H4 (cell line): Measurements from ENCODE around the gene TSPAN12. TPM values are rescaled to one million over a fixed set of nuclear protein-coding genes. Genes with fewer than 3 reads are reported as not detected.
"Not testable (repeated sequence)": the region's sequence is repeated elsewhere in the genome, so short reads cannot be mapped to it uniquely, and the experiment has no call there.

Experiments
- DNase-seq: peaks from one replicate; pipeline ENCODE4 v3.0.0-alpha.2; 2015; ENCODE audit warnings: low spot score
- total RNA-seq: library from RNA; depleted of rRNA; stranded (reverse); fragments of >200 nt; shearing (Covaris generic); gene quantifications from 2 replicates; pipeline ENCODE4 v1.2.3, GENCODE V29; 2014; rRNA removed

Gene TSPAN12
- total RNA-seq = 13.3 and 13.7 TPM in 2 replicates

DNA sequence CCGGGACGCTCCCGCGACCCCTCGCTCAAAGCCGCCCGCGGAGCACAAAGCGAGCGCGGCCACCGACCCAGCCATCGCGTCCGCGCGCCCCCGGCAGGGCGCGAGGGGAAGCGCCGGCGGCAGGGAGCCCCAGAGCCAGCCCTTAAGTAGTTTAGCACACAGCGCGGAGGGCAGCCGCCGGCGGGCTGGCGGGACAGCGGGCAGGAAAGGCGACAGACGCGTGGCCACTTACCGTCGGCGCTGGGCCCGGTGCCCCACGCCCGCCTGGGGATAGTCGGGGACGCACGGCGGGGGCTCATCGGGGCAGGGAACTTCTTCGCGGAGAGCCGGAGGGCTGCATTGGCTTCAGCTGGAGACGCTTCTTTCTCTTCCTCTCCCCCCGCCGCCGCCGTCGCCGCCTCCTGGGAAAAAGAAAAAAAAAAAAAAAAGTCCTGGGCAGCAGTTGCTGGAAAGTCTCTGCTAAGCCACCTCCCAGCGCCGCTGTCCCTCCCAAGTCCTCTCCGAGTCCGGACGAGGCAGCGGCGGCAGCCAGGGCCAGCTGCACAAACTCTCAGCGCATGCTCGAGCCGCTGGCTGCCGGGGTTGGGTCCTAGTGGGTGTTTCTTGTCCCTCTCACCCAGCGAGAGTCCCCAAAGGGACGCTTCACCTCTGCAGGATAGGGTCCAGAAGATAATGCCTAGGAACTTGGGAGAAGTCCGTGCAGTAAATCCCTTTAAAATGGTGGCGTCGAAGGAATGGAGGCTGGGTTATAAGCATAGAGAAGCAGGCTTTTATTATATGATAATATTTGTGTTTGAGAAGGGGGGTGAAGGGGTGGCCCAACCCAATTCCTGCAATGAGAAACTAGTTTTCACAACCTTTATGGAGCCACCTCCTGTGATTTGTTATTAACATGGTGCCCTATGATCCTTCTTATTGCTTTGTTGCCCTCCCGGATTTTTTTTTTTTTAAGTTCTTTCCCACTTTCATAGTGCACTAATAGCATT is at the start of gene TSPAN12:
TSS of gene TSPAN12 (minus strand) at position 557 of the 986 bp plus-strand sequence. CDS start 1,381 bp downstream, outside the sequence.
- DNase-seq = peak; percentile 85

DNA sequence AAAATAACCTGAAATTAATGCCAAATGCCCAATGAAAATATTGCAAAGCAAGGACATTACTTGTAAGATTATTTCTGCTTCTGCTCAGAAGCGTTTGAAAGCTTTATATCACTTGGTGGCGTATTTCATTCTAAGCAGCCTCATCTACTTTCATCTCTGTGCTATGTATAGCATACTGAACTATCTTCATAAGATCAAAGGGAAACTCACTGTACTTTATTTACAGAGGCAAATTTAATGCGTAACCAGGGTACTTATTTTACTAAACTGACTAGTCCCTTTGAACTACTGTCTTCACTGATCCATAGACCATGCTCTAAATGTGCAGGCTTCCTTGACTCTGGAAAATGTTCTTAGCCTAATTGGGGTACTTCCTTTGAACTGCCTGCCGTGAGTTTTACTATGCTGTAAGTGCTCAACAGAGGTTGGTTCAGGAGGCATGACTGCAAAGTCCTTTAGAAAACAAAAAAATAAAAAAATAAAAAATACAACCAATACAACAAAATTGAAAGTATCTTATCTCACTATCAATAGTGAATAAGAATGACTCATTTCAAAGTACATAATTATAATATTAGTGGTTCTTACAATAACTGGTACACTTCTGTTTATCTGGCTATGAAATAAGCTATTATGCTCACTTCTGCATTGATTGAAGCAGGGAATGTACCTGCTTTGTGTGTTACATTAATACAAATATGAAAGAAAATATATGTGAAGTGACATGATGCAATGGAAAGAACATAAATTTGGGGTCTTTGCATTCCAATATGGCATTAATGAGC is 41.0 kb upstream of the TSPAN12 start:
- no peak for DNase-seq

GRCh38 chr7:120895253-120895652 is 37.3 kb upstream of the TSPAN12 start:
- DNase-seq = not testable (repeated sequence)

DNA sequence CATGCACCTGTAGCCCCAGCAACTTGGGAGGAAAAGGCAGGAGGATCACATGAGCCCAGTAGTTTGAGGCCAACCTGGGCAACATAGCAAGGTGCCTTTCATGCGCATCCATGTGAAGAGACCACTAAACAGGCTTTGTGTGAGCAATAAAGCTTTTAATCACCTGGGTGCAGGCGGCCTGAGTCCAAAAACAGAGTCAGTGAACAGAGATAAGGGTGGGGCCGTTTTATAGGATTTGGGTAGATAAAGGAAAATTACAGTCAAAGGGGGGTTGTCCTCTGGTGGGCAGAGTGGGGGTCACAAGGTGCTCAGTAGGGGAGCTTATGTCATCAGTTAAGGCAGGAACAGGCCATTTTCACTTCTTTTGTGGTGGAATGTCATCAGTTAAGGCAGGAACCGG is 27.7 kb upstream of the TSPAN12 start:
- DNase-seq = not testable (repeated sequence)

- DNase-seq = no peak
These were observed 19.8 kb upstream of the TSPAN12 start for GRCh38 chr7:120877701-120878100.

GRCh38 chr7:120876922-120877321 is 19.0 kb upstream of the TSPAN12 start:
- DNase-seq = no peak

DNA sequence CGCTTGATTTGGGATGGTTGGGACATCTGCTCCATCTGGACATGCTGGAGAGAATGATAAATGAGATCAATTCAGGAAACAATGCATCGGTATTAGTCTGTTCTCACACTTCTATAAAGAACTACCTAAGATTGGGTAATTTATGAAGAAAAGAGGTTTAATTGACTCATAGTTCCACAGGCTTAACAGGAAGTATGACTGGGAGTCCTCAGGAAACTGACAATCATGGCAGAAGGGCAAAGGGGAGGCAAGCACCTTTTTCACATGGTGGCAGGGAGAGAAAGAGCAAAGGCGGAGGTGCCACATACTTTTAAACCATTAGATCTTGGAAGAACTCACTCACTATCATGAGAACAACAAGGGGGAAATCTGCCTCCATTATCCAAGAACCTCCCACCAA is 16.8 kb upstream of the TSPAN12 start:
- DNase-seq = no peak

DNA sequence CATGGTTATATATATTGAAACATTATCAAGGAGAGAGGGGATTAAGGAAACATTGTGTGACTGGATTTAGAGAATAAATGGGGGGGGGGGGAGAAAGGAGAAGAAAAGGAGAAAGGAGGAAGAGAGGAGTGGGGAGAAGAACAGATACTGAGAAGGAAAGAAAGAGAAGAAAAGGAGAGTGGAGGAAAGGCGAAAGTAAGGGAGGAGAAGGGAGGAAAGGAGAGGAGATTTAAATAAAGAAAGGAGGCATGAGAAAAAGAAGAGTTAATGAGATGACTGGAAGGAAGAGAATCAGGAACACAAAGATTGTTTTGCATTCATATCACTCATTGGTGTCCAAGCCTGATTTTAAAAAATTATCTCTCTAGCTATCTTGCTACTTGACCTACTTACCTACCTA is 16.1 kb upstream of the TSPAN12 start:
- no peak for DNase-seq

GRCh38 chr7:120873401-120873800 is 15.5 kb upstream of the TSPAN12 start:
- DNase-seq = no peak

- DNase-seq = no peak
These were observed 11.8 kb upstream of the TSPAN12 start for GRCh38 chr7:120869700-120870099.

DNA sequence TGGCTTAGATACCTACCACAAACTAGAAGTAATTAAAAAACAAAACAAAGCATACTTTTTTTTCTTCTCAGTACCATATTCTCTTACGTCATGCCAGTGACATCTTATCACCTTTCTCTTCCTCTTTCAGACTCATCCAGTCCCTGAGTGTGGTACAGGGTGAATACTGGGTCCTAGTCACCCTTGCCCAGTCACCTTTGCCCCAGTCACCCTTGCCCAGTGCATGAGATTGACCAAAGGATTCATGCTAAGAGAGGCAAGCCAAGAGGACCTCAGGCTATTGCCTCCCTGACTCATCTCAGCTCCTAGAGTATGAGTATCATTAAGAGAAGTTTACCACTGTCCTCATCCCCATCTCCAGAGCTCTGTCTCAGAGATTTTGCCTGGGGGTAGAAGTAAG is 10.0 kb upstream of the TSPAN12 start:
- no peak for DNase-seq

DNA sequence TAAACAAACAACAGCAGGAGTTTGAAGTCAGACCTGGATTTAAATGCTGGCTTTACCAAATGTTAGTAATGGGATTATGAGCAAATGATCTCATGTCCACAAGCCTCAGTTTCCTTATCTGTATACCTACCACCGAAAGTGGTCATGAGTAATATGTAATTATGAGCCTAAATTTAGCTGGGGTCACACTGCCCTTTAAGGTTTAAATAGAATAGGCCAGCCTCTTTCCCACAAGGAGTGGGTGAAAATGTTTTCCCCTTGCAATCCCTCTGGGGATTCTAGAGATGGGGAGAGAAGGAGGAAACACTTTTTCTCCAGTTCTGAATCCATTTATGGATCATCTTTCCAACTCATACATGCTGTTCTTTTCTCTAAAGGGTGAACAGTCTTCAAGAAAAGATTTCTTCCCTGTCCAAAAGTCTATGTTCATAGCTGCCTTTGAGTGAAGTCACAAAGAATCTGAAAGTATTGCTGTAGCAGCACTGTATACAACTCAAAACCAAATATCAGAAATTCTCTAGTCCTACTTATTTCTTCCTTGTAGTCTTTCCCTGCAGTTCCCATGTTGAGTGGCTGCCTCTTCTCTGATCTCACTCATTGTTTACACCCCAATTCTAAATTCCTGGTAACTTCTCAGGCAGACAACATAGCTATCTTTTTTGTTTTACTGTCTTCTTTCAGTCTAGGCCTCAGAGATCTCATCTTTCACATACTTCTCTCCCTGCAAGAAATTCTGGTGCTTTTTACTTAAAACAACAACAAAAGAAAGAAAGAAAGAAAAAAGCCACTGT is 7.4 kb upstream of the TSPAN12 start:
- DNase-seq = no peak

DNA sequence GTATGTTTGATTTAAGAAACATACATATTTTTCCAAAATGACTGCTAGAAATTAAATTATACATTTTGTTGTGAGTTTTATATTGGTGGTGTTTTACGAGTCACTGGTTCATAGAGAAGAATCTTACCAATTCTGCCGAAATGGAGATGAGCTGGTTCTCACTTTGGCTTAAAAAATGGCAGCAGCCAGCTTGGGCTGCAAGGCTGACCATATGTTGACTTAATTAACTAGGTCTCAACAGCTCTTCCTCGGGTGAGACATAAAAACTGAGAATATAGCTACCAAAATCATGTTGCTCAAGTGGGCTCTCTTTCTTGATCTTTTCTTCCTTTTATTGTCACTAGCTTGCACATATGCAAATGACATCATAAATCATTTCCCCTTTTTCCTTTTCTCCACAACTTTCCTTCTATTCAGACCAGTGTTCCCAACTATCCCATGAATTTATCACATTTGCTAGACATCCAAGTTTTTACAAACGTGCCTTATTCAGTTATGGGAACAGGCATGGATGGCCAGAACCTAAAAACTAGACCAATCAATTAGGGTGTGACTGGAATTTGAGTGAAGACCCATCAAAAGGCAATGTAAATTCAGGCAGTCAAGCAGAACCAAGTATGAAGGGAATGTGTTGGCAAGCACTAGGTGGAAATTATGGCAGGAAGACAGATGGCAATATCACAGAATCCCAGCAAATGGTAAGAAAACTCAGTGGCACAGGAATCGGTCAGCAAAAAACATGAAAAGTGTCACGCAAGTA is 6.4 kb upstream of the TSPAN12 start:
- DNase-seq = no peak

- no peak for DNase-seq
These were observed 5.1 kb upstream of the TSPAN12 start for GRCh38 chr7:120862987-120863590.

DNA sequence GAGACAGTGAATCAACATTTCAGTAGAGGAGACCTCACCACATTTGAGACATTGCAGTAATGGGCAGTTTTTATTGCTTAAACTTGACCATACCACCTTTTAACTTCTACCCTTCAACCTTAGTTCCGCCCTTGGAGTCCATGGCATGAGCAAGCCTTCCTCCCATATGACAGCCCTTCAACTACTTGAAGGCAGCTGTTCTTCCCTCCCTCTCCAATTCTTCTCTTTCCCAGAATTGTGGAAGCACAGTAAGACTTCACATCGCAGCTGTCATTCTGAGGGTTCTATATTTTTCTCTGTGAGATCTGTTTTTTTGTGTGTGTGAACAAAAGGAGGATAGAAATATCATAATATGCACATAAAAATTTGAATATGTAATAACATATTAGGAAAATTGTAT is 2.2 kb upstream of the TSPAN12 start:
- DNase-seq = no peak

DNA sequence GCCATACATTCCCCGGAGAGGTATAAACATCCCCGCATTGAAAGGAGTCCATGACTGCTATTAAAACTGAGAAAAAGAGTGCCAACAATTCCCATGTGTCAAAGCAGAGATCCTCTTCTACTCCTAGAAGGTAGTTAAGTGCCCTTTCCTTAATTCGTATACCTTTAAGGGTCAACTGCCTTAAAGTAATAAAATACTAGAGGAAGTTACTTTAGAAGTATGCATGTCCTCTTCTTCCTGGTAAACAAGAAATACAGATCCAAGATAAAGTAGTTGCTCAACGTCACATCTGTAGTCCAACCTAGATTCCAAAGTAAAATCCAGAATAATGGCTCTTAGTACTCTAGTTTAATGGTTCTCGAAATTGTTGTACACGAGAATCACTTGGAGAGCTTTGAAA is 1.5 kb upstream of the TSPAN12 start:
- DNase-seq = no peak

GRCh38 chr7:120856621-120857352 is 1.2 kb downstream of the TSPAN12 start:
- DNase-seq = peak; percentile 17

DNA sequence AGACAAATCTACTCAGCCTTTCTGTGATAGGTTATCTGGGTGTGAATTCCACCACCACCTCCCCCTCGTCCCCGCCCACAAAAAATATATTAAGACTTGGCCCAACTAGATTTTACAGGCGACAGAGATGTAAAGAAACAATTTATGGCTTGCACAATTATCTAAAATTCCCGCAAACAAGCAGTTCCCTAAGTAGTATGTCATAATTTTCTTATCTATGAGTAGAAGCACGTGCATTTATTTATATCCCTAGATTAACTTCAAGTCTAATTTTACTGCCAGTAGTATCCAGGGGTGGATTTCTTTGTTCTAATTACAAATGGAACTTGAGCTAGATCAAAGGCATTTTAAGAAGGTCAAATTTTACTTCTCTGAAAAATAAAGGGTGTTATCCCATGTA is 1.7 kb downstream of the TSPAN12 start:
- no peak for DNase-seq

DNA sequence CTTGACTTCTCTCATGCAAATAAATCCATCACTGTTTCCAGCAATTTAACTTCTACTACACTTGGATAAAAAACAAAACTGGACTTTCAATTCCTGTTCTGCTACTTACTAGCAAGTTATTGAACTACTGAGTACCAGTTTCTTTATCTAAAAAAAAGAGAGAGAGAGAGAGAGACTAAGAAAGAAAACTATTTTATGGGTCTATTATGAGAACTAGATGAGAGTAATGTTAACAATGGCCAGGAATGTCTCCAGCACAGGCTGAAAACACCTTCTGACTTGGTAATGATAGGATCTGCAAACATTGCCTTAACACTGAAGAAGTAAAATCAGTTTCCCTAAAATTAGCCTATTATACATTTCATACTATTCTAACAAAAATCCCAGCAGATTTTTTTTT is 5.2 kb downstream of the TSPAN12 start:
- no peak for DNase-seq

DNA sequence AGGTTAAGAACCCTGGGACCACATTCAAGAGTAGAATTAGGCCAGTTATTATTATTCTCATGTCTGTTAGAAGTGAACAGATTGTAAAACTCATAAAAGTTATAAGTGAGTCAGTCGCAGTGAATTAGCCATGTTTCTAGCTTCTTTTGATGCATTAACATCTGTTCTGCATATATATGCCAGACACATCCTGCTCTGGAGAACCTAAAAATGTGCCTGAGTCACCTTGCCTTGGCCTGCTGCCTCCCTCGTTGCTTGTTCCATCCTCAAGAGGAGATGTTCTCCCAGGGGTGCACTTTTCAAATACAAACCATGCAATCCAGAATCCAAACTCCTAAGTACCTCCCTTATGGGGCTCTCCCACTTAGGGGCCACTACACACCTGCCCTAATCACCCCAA is 14.8 kb downstream of the TSPAN12 start:
- DNase-seq = no peak
